HG03439 (cell line): ENCODE data around the gene CLDN22.

Experiments used
- ATAC-seq: cut with Tn5 transposase; IDR thresholded peaks from one replicate; pipeline ENCODE4 v1.9.1; 2021; ENCODE audit warnings: mild to moderate bottlenecking, moderate library complexity; ENCODE audit not compliant: unreplicated experiment

CLDN22 gene

GRCh38 chr4:183323295-183323694 is 3.2 kb upstream of the CLDN22 start:
- ATAC-seq: no peak

- no peak for ATAC-seq
Measured at GRCh38 chr4:183322326-183322725, 2.2 kb upstream of the CLDN22 start, which contains the start of gene CLDN24. TSS of gene CLDN24 (minus strand) at chr4:183322426. CDS start at chr4:183322426, 0 bp downstream.

- no peak for ATAC-seq
Measured at GRCh38 chr4:183321516-183321915, 1.4 kb upstream of the CLDN22 start.

- no peak for ATAC-seq
Measured at GRCh38 chr4:183321079-183321478, 1.0 kb upstream of the CLDN22 start.

- no peak for ATAC-seq
Measured at GRCh38 chr4:183318656-183319055, 1.4 kb downstream of the CLDN22 start.

GRCh38 chr4:183314806-183315205 is 5.3 kb downstream of the CLDN22 start:
- ATAC-seq: no peak

GRCh38 chr4:183314336-183314735 is 5.7 kb downstream of the CLDN22 start:
- ATAC-seq: no peak

- ATAC-seq: no peak
Measured at GRCh38 chr4:183312841-183313240, 7.2 kb downstream of the CLDN22 start.

GRCh38 chr4:183306811-183307210 is 13.3 kb downstream of the CLDN22 start:
- ATAC-seq: no peak

- no peak for ATAC-seq
Measured at GRCh38 chr4:183304538-183304937, 15.5 kb downstream of the CLDN22 start.

- no peak for ATAC-seq
Measured at GRCh38 chr4:183304067-183304466, 16.0 kb downstream of the CLDN22 start.

GRCh38 chr4:183303301-183303700 is 16.8 kb downstream of the CLDN22 start:
- no peak for ATAC-seq

- no peak for ATAC-seq
Measured at GRCh38 chr4:183300655-183301054, 19.4 kb downstream of the CLDN22 start.

- ATAC-seq: no peak
Measured at GRCh38 chr4:183300070-183300469, 20.0 kb downstream of the CLDN22 start.

- ATAC-seq: no peak
Measured at GRCh38 chr4:183299464-183299863, 20.6 kb downstream of the CLDN22 start.

- peak; percentile 60 for ATAC-seq
Measured at GRCh38 chr4:183297675-183298074, 22.4 kb downstream of the CLDN22 start.

- ATAC-seq: no peak
Measured at GRCh38 chr4:183295711-183296110, 24.4 kb downstream of the CLDN22 start.

- no peak for ATAC-seq
Measured at GRCh38 chr4:183291070-183291469, 29.0 kb downstream of the CLDN22 start.

- ATAC-seq: no peak
Measured at GRCh38 chr4:183289688-183290087, 30.4 kb downstream of the CLDN22 start.

GRCh38 chr4:183288955-183289354 is 31.1 kb downstream of the CLDN22 start:
- ATAC-seq: no peak

- peak; percentile 58 for ATAC-seq
Measured at GRCh38 chr4:183287677-183288076, 32.4 kb downstream of the CLDN22 start.

GRCh38 chr4:183287309-183287659 is 32.8 kb downstream of the CLDN22 start:
- ATAC-seq: no peak

- no peak for ATAC-seq
Measured at GRCh38 chr4:183286590-183287308, 33.3 kb downstream of the CLDN22 start.
